Muscle layer of duodenum (tissue), 2 donors: ENCODE results near the gene PADI1.

Experiments
- H3K27ac ChIP-seq: one replicate; pipeline ENCODE4 v1.7.0; 2013; ENCODE audit warnings: mild to moderate bottlenecking, low read length
- H3K27me3 ChIP-seq: one replicate; pipeline ENCODE4 v1.7.0; 2013; ENCODE audit warnings: low read depth, mild to moderate bottlenecking, control low read depth, low read length
- H3K36me3 ChIP-seq, 2 donors: one replicate each; pipeline ENCODE4 v1.7.0; 2013; ENCODE audit warnings: low read length in 2 of 2, control low read depth in 1 of 2, mild to moderate bottlenecking in 1 of 2; ENCODE audit not compliant: insufficient read depth in 2 of 2, control insufficient read depth in 1 of 2
- H3K4me1 ChIP-seq, 2 donors: one replicate each; pipeline ENCODE4 v1.7.0; 2013; ENCODE audit warnings: low read length in 2 of 2, mild to moderate bottlenecking in 2 of 2, control low read depth in 1 of 2, moderate library complexity in 1 of 2; ENCODE audit not compliant: insufficient read depth in 2 of 2, control insufficient read depth in 1 of 2
- H3K4me3 ChIP-seq, 2 donors: one replicate each; pipeline ENCODE4 v1.7.0; 2013; ENCODE audit warnings: low read length in 2 of 2, low read depth in 1 of 2, mild to moderate bottlenecking in 1 of 2
- H3K9me3 ChIP-seq, 2 donors: one replicate each; pipeline ENCODE4 v1.7.0; 2013; ENCODE audit warnings: low read length in 2 of 2, control low read depth in 1 of 2, mild to moderate bottlenecking in 1 of 2; ENCODE audit not compliant: control insufficient read depth in 1 of 2
- donor health status: healthy.

The PADI1 gene

GRCh38 chr1:17251246-17251645 is 46.3 kb downstream of the PADI1 start:
- H3K9me3 ChIP-seq, result no peaks in the 10 kb centered on the region
- H3K27me3 ChIP-seq, result no peaks in the 10 kb centered on the region
- no peaks in the 10 kb centered on the region for H3K36me3 ChIP-seq
- H3K4me3 ChIP-seq, result no peak overlapping the region
- no peaks in the 10 kb centered on the region for H3K4me1 ChIP-seq
- H3K27ac ChIP-seq, result no peak overlapping the region

- Histone ChIP-seq H3K36me3 (no peaks in the 10 kb centered on the region), H3K27ac (no peak overlapping the region), H3K27me3 (no peaks in the 10 kb centered on the region), H3K9me3 (no peaks in the 10 kb centered on the region), H3K4me1 (no peaks in the 10 kb centered on the region), H3K4me3 (no peak overlapping the region)
Observed at GRCh38 chr1:17251701-17252376, 46.9 kb downstream of the PADI1 start.

GRCh38 chr1:17255336-17255735 is 50.4 kb downstream of the PADI1 start:
- H3K27me3 ChIP-seq, result no peaks in the 10 kb centered on the region
- no peaks in the 10 kb centered on the region for H3K36me3 ChIP-seq

GRCh38 chr1:17258116-17258757 is 53.3 kb downstream of the PADI1 start:
- no peaks in the 10 kb centered on the region for H3K9me3 ChIP-seq
- H3K4me1 ChIP-seq, result no peaks in the 10 kb centered on the region
- H3K4me3 ChIP-seq, result no peak overlapping the region
- H3K36me3 ChIP-seq, result no peaks in the 10 kb centered on the region
- no peak overlapping the region for H3K27ac ChIP-seq
- no peaks in the 10 kb centered on the region for H3K27me3 ChIP-seq

More at GRCh38 chr1:17255336-17255735, 50.4 kb downstream of the PADI1 start:
- Histone ChIP-seq H3K9me3 (no peaks in the 10 kb centered on the region), H3K4me3 (no peak overlapping the region), H3K4me1 (no peaks in the 10 kb centered on the region), H3K27ac (no peak overlapping the region)

GRCh38 chr1:17258758-17259130 is 53.8 kb downstream of the PADI1 start:
- Histone ChIP-seq H3K27ac (no peak overlapping the region), H3K4me3 (no peak overlapping the region), H3K27me3 (no peaks in the 10 kb centered on the region), H3K9me3 (no peaks in the 10 kb centered on the region), H3K36me3 (no peaks in the 10 kb centered on the region), H3K4me1 (no peaks in the 10 kb centered on the region)

- Histone ChIP-seq H3K4me1 (no peaks in the 10 kb centered on the region), H3K9me3 (no peaks in the 10 kb centered on the region), H3K27ac (no peak overlapping the region), H3K27me3 (no peaks in the 10 kb centered on the region), H3K36me3 (no peaks in the 10 kb centered on the region), H3K4me3 (no peak overlapping the region)
Observed at GRCh38 chr1:17259233-17259873, 54.4 kb downstream of the PADI1 start.

- Histone ChIP-seq H3K4me1 (no peaks in the 10 kb centered on the region), H3K36me3 (no peaks in the 10 kb centered on the region), H3K9me3 (no peaks in the 10 kb centered on the region), H3K27me3 (no peaks in the 10 kb centered on the region), H3K27ac (no peak overlapping the region), H3K4me3 (no peak overlapping the region)
Observed at GRCh38 chr1:17260264-17260663, 55.3 kb downstream of the PADI1 start.

GRCh38 chr1:17260738-17261137 is 55.8 kb downstream of the PADI1 start:
- Histone ChIP-seq H3K4me1 (no peaks in the 10 kb centered on the region), H3K36me3 (no peaks in the 10 kb centered on the region), H3K27me3 (no peaks in the 10 kb centered on the region), H3K27ac (no peak overlapping the region), H3K9me3 (no peaks in the 10 kb centered on the region), H3K4me3 (no peak overlapping the region)

GRCh38 chr1:17263936-17264335 is 59.0 kb downstream of the PADI1 start:
- H3K27ac ChIP-seq, result no peak overlapping the region
- H3K27me3 ChIP-seq, result no peaks in the 10 kb centered on the region
- no peaks in the 10 kb centered on the region for H3K36me3 ChIP-seq
- no peaks in the 10 kb centered on the region for H3K4me1 ChIP-seq
- no peak overlapping the region for H3K4me3 ChIP-seq
- H3K9me3 ChIP-seq, result no peaks in the 10 kb centered on the region

- H3K27ac ChIP-seq, result no peak overlapping the region
- H3K36me3 ChIP-seq, result no peaks in the 10 kb centered on the region
- H3K9me3 ChIP-seq, result no peaks in the 10 kb centered on the region
Observed at GRCh38 chr1:17264470-17264869, 59.5 kb downstream of the PADI1 start.

GRCh38 chr1:17265162-17265561 is 60.2 kb downstream of the PADI1 start:
- Histone ChIP-seq H3K27me3 (no peaks in the 10 kb centered on the region), H3K4me3 (no peak overlapping the region), H3K27ac (no peak overlapping the region), H3K9me3 (no peaks in the 10 kb centered on the region), H3K36me3 (no peaks in the 10 kb centered on the region), H3K4me1 (no peaks in the 10 kb centered on the region)

More at GRCh38 chr1:17264470-17264869, 59.5 kb downstream of the PADI1 start:
- Histone ChIP-seq H3K27me3 (no peaks in the 10 kb centered on the region), H3K4me3 (no peak overlapping the region), H3K4me1 (no peaks in the 10 kb centered on the region)
